CD4-positive, alpha-beta T cell treated with Interleukin-15 for 1 hour (primary cell): ENCODE results near the gene POU3F1.
A peak's percentile ranks its signal among the peaks of the same experiment; 100 is the strongest.

Experiments used
- DNase-seq: peaks from one replicate; pipeline ENCODE4 v3.0.0-alpha.2; 2020

POU3F1 gene

DNA sequence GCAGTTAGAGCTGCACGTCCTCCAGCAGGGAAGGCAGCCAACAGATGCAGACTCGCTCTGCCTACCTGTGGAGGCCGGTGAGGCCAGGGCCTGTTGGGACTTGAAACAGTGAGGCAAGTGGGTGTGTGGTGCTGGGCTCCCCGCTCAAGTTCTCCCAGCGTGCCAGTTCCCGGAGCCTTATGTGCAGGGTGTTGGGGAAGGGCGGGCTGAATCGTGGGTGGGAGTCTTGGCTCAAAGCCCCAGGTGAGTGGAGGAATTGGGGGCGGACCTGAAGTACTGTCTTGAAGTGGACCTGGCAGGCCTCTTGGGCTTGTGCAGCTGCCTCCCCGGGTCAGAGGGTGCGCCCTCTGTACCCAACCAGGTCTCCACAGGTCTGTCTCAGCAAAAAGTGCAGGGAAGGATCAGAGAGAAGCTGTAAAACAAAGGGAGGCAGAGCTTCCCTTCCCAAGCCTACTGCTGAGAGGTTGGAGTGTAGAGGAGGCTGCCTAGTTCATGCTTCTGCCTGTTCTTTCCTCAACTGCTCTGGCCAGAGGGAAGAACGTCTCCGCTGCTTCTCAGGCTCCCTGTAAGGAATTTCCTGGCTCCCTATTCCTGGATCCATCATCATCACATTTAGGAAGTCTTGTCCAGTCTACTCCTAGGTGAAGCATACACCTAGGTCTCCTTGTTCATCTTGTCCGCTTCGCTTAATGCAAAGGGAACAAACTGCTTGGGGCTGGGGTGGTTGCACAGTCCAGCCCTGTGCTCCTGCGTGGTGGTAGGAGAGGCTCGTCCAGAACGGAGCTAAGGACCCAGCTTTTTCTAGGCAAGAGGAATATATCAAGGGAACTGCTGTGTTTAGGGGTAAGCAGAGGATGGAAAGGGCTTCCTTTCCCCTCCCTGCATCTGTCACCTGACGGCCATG lies 19.1 kb downstream of the POU3F1 start:
- DNase-seq: no peak

DNA sequence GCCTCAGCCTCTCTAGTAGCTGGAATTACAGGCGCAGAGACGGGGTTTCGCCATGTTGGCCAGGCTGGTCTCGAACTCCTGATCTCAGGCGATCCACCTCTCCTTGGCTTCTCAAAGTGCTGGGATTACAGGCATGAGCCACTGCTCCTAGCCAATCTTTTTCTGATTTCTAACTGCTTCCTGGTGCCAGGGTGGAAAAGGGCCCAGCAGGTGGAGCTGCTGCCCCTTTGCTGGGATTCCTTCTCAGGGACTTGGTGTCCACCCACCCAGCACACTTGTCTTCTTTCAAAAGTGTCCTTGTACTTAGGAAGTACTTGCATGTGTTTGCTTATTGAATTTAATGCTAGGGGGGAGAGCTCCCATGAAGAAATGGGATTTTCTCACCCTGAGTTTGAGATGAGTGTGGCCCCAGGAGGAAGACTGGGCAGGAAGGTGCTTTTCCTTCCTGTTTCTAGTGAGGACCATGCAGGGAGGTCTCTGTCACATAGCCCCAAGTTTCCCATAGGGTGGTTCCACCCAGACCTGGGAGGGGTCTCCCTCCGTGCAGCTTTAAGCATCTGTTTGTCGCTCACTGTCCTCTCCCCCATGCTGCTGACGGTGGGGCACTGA lies 19.9 kb downstream of the POU3F1 start:
- no peak for DNase-seq

DNA sequence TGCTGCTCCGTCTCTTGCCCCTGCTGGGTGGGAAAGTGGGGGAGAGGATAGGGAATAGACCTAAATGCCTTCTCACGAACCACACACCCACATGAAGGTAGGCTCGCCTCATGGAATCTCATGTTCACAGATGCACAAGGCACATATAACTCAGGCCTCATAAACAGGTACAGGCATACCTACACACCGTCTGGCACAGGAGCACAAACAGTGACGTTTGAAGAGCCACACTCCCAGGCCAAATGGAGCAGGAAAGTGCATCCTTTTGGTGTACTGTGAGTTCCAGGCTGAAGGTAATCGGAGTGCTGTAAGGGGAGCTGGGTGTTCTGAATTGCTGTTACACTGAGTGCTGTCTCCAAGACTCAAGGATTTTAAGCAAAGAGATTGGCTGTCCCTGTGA lies 20.9 kb downstream of the POU3F1 start:
- DNase-seq: no peak

GRCh38 chr1:38025233-38025632 lies 21.4 kb downstream of the POU3F1 start:
- DNase-seq: no peak

DNA sequence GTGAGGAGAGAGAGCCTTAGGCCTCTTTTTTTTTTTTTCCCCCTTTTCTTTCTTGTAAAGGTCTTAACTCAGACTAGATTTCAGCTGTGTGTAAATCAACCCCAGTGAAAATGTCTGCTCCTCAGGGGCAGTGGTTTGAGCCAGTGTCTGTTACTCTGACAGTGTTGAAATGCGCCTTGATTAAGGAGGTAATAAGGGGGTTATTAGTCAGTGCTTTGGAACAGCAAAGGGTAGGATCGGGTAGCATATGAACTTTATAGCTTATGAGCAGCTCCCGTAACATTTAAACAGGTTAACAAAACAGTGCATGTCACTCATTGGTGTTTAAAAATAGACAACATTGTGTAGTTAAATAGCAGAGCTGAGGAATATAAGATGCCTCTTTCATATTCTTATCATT lies 23.8 kb downstream of the POU3F1 start:
- no peak for DNase-seq

DNA sequence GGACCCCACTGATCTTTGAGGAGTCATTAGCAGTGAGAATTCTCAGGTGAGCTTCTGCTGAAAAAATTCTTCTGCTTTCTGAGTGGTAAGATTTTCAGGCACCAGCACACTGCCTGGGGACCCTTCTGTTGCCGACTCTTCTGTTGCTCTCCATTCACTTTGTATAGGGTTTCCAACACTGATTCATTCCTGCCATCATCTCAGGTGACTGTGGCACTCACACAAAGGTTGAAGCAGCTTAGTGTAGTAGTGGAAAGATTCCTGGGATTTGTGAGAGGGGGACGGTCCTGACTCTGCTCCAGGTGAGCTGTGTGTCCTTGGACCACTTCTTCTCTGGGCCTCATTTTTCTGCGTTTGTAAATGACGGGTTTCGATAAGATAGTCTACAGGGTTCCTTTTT lies 24.6 kb downstream of the POU3F1 start:
- no peak for DNase-seq

GRCh38 chr1:38020396-38020795 lies 26.2 kb downstream of the POU3F1 start:
- DNase-seq: no peak

GRCh38 chr1:38018864-38019343 lies 27.7 kb downstream of the POU3F1 start:
- DNase-seq: no peak

GRCh38 chr1:38015978-38016725 lies 30.4 kb downstream of the POU3F1 start:
- DNase-seq: no peak

DNA sequence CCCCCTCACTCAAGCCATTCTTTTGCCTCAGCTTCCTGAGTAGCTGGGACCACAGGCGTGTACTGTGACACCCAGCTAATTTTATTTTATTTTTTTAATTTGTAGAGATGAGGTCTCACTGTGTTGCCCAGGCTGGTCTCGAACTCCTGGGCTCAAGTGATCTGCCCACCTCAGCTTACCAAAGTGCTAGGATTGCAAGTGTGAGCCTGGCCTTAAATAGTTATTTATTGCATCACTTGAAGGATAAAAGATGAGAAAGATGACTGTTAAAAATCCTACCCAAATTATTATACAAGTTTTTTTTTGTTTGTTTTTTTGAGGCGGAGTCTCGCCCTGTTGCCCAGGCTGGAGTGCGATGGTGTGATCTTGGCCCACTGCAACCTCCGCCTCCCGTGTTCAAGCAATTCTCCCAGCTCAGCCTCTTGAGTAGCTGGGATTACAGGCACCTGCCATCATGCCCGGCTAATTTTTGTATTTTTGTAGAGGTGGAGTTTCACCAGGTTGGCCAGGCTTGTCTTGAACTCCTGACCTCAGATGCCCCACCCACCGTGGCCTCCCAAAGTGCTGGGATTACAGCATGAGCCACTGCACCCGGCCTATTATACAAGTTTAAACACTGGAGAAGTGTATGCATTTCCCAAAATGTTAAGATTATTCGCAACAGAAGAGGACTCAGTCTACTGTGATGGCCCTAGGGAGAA lies 31.7 kb downstream of the POU3F1 start:
- no peak for DNase-seq

GRCh38 chr1:38014171-38014570 lies 32.4 kb downstream of the POU3F1 start:
- no peak for DNase-seq

DNA sequence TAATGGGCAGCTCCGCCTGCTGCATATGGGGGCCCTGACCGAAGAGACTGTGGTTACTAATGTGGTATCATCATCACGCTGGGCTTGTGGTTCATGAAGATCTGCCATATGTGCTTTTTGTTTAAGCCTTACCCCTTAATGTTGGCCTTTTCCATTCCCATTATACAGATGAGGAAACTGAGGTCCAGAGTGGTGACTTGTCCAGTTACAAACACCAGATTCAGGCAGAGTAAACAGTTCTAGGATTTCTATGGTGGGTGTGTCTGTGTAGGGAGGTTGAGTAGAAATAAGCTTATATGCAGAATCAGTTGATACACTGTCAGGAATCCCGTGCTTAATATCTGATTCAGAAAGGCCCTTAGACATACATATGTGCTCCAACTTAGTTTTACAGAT lies 33.4 kb downstream of the POU3F1 start:
- DNase-seq: no peak

DNA sequence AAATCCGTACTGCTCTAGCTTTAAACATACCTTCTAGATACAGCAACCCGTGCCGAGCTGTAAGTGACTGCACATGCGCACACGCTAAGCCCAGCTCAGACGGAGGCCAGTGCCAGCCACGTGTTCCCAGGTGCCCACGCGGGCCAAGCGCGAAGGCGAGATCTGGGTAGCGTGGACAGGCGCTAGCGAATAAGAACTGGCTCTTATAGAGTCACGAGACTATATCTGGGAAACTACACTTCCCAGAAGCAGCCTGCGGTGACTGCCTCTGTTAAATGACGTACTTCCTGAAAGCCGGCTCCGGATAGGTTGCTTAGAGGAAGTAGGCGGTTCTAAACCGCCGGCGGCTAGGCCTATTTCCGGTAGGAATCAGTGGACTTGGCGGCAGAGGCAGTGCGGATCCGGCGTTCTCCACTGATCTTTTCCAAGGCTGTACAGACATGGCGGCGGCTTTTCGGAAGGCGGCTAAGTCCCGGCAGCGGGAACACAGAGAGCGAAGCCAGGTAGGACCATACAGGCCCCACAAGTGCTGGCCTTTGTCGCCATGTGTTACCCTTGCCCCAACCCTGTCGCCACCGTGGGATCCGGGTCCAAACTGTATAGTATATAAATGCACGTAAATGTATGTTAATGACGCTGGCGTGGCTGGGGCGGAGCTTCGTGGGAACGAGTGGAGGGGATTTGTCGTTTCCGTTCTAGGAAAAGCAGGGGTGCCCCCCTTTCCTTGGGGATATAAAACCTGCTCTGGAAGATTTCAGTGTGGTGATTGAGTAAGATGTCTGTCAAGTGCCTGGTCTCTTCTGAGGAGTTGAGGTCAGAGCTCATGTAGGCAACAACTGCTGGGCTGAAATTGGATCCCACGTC lies 34.0 kb downstream of the POU3F1 start, which contains the start of gene UTP11:
TSS of gene UTP11 (plus strand) at position 372 of the 864 bp plus-strand sequence. CDS start at position 441, 69 bp downstream.
- peak; percentile 96 for DNase-seq

- DNase-seq: no peak
Observed at GRCh38 chr1:38009841-38010180, 36.8 kb downstream of the POU3F1 start.

DNA sequence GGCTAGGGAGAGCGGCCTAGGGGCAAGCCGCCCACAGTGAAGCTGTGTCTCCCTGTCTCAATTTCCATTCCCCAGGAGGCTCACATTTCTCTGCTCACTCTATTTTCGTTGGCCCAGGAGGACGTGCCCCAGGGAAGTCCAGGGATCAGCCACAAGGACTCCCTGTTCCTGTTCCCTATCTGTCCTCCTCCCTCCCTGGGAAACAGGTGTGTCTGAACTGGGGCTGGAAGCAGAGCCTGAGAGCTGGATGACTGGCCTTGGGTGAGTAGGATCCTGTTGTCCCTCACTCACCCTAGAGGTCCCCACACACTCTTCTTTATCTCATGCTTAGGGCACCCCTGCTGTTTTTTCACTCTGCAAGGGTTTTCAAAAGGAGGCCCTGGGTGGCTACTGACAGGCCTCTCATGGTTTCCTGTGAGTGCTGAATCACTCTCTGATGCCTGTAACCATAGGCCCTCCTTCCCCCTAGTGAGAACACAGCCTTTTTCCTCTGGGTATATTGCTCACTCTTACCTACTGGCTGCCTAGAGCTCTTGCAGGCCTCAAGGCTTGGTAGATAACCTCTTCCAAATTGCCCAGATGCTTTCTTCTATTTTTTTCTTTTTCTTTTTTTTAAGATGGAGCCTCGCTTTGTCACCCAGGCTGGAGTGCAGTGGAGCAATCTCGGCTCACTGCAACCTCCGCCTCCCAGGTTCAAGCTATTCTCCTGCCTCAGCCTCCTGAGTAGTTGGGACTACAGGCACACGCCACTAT lies 37.3 kb downstream of the POU3F1 start:
- peak; percentile 61 for DNase-seq

DNA sequence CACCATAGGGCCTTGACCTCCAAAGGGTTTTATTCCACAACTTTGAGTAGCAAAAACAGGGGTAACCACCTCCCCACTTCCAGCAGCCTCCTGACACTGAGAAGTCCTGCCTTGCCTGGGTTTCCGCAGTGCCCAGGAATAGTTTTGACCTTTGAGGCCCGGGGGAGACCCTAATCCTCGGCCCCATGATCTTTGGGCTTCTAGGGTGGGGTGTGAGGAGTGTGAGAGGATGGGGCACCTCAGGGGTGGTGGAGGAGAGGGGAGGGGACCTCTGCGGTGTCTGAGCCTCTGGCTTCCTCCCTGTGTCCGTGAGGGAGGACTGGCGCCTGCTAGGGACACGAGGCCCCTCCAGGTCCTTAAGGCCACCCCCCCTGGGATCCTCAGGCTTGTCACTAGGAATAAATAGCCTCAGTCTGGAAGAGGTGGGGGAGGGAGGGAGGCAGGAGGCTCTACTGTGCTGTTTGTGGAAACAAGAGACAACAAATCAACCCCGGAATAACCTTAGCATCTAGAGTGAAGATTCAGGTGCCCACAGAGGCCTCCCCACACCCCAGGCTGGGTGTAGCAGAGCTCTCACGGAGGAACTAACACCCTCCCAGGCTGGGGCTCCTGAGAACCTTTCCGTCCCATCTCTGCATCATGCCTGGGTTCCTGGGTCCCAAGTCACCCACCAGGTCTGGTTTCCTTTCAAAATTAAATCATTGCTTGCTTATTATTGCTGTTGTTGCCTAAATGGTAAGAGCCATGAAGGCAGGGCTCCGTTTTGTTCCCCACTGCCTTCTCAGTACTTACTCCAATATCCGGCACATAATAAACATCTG lies 40.4 kb downstream of the POU3F1 start:
- no peak for DNase-seq

DNA sequence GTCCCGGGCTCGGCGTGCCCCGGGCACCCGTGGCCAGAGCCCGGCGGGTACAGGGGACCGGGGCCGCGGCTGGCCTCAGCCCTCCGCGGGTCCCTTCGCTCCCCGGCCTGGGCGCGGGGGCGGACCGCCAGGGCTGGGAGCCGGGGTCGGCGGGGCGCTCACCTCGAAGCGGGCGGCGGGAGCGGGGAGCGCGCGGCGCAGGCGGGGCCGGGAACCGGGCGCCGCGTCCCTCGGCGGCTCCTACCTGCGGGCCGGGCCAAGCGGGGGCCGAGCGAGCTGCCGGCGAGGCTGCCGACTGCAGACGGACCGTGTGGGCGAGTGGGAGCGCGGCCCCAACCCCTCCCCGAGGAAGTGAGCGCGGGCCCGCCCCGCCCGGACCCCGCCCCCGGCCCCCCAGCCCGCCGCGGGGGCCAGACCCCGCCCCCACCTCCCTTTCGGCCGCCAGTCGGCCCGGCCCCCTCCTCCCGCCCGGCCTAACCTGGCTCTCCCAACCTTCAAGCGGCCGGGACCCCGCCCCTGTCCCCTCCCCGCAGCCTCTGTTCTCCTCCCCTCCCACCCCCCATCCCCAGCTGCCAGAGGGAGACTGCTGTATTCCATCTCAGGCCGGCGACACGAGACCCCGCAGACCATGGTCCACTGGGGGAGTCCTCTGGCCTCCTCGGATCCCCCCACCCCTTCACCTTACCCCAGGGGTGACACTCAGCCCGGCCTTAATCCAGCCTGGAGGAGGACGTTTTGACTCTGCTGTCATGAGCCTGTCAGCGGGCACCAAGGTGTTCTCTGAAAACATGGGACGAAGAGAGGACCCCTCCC lies 41.2 kb downstream of the POU3F1 start, which contains the start of gene FHL3:
TSS of gene FHL3 (minus strand) at position 320 of the 813 bp plus-strand sequence. CDS start 6,102 bp downstream, outside the sequence.
- DNase-seq: peak; percentile 51

- no peak for DNase-seq
Observed at GRCh38 chr1:38004284-38005108, 42.1 kb downstream of the POU3F1 start.
